ENCODE data around the gene RAPGEFL1. TPM values are rescaled to one million over a fixed set of nuclear protein-coding genes. Genes with fewer than 3 reads are reported as not detected.

Gene RAPGEFL1
- total and polyA plus RNA-seq, 2 donors from 2014 or later = 0.99 to 4.3 TPM

DNA sequence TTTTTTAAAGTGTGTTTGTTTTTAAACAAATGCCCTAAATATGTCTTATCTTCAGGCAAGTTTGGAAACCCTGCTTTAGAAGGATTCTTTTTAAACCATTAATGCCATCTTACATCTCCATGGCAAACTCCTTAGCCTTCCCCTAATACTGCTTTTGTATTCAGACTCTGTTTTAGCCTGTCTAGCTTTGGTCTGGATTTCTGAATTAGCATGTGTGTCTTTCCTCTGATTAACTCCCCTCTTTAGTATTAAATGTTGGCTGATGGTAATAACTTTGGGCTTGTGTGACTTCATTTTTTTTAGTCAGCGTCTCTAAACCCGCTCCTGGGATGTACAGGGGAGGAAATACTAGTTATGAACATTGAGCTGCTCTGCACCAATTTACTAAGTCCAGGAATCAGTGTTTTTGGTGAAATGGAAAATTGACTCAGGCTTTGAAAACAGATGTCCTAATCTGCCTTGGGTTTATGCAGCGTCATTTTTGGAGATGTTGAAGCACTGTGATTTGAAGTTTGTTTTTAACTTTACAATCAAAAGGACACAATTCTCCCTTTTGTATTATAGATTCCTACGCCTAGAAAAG is 64.1 kb downstream of the RAPGEFL1 start:
- Histone ChIP-seq H3K4me1 (ENCODE audit: control insufficient read depth in 2 of 3, insufficient read depth in 2 of 3, low read depth in 1 of 3, low read length in 3 of 3) (peaks cover 0 to 2% (median 0%) of the 10 kb centered on the region in 3 donors), H3K27me3 (ENCODE audit: control insufficient read depth, insufficient read depth, low read length) (no peaks in the 10 kb centered on the region), H3K9me3 (ENCODE audit: control insufficient read depth in 2 of 3, insufficient read depth in 1 of 3, low read length in 3 of 3) (no peaks in the 10 kb centered on the region), H3K4me3 (ENCODE audit: low read length in 3 of 3) (no peak overlapping the region), H3K36me3 (ENCODE audit: control insufficient read depth in 2 of 3, insufficient read depth in 3 of 3, low read length in 3 of 3) (no peaks in the 10 kb centered on the region), H3K9ac (ENCODE audit: low read length in 3 of 3) (no peak overlapping the region), H3K27ac (ENCODE audit: low read depth in 2 of 2, low read length in 2 of 2) (no peak overlapping the region)
- no peak for DNase-seq
- intact Hi-C loops (cut with DNase I) = no loop called here
- no peak for TF ChIP-seq CTCF (IDR thresholded peaks at IDR 0.05; ENCODE audit: borderline replicate concordance, extremely low read depth, insufficient read depth)
- no peak for FAIRE-seq

- H3K27me3 ChIP-seq (ENCODE audit: control insufficient read depth, insufficient read depth, low read length) = no peaks in the 10 kb centered on the region
- H3K9me3 ChIP-seq (ENCODE audit: control insufficient read depth in 2 of 3, insufficient read depth in 1 of 3, low read length in 3 of 3) = no peaks in the 10 kb centered on the region
- TF ChIP-seq CTCF (IDR thresholded peaks at IDR 0.05; ENCODE audit: borderline replicate concordance, extremely low read depth, insufficient read depth) = no peak
- no peaks in the 10 kb centered on the region for H3K36me3 ChIP-seq (ENCODE audit: control insufficient read depth in 2 of 3, insufficient read depth in 3 of 3, low read length in 3 of 3)
- H3K4me3 ChIP-seq (ENCODE audit: low read length in 3 of 3) = no peak overlapping the region
- peaks cover 0 to 2% (median 0%) of the 10 kb centered on the region in 3 donors for H3K4me1 ChIP-seq (ENCODE audit: control insufficient read depth in 2 of 3, insufficient read depth in 2 of 3, low read depth in 1 of 3, low read length in 3 of 3)
- intact Hi-C loops (cut with DNase I) = no loop called here
- no peak overlapping the region for H3K27ac ChIP-seq (ENCODE audit: low read depth in 2 of 2, low read length in 2 of 2)
- DNase-seq (no peak), FAIRE-seq (no peak)
- H3K9ac ChIP-seq (ENCODE audit: low read length in 3 of 3) = no peak overlapping the region
Observed at GRCh38 chr17:40242774-40243173, 65.5 kb downstream of the RAPGEFL1 start.

DNA sequence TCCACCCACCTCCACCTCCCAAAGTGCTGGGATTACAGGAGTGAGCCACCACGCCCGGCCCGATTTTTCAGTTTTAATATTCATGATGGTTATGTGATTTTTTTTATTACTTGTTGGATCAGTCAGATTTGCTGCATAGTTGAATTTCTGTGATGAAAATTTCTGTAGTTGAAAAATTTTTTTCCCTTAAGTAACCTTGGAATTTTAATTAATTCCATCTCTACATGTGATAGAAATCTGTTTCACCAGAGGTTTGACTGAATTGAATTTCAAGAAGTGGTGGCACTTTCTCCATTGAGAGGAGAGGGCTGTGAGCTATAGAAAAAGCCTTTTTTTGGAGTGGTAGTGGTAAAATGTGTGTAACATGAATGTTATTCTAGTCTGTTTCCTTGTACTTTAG is 66.5 kb downstream of the RAPGEFL1 start:
- Histone ChIP-seq H3K4me3 (ENCODE audit: low read length in 3 of 3) (no peak overlapping the region), H3K9ac (ENCODE audit: low read length in 3 of 3) (no peak overlapping the region), H3K27ac (ENCODE audit: low read depth in 2 of 2, low read length in 2 of 2) (no peak overlapping the region), H3K4me1 (ENCODE audit: control insufficient read depth in 2 of 3, insufficient read depth in 2 of 3, low read depth in 1 of 3, low read length in 3 of 3) (peaks cover 0 to 2% (median 0%) of the 10 kb centered on the region in 3 donors), H3K9me3 (ENCODE audit: control insufficient read depth in 2 of 3, insufficient read depth in 1 of 3, low read length in 3 of 3) (no peaks in the 10 kb centered on the region), H3K27me3 (ENCODE audit: control insufficient read depth, insufficient read depth, low read length) (no peaks in the 10 kb centered on the region), H3K36me3 (ENCODE audit: control insufficient read depth in 2 of 3, insufficient read depth in 3 of 3, low read length in 3 of 3) (no peaks in the 10 kb centered on the region)
- no peak for DNase-seq
- TF ChIP-seq CTCF (IDR thresholded peaks at IDR 0.05; ENCODE audit: borderline replicate concordance, extremely low read depth, insufficient read depth) = no peak
- FAIRE-seq = no peak
- intact Hi-C loops (cut with DNase I) = no loop called here

DNA sequence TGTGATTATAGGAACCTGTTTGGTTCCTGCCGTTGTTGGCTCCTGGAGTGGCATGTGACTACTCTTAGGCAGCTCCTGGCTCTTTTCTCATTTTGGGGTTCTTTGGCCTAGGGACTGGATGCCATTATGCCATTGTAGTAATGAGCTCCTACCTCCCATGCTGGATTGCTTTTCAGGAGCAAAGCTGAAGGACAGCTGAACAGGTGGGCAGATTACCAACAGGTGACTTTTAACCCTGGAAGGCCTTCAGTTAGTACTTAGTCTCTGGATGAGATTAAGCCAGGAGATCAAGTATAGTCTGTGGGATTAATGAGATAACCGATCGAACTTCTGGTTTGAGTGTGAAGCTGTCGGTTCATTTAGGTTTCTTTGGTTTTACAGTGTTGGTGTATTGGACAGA is 67.0 kb downstream of the RAPGEFL1 start:
- Histone ChIP-seq H3K27me3 (ENCODE audit: control insufficient read depth, insufficient read depth, low read length) (no peaks in the 10 kb centered on the region), H3K4me1 (ENCODE audit: control insufficient read depth in 2 of 3, insufficient read depth in 2 of 3, low read depth in 1 of 3, low read length in 3 of 3) (peaks cover 0 to 2% (median 0%) of the 10 kb centered on the region in 3 donors), H3K36me3 (ENCODE audit: control insufficient read depth in 2 of 3, insufficient read depth in 3 of 3, low read length in 3 of 3) (no peaks in the 10 kb centered on the region), H3K9me3 (ENCODE audit: control insufficient read depth in 2 of 3, insufficient read depth in 1 of 3, low read length in 3 of 3) (no peaks in the 10 kb centered on the region), H3K4me3 (ENCODE audit: low read length in 3 of 3) (no peak overlapping the region), H3K27ac (ENCODE audit: low read depth in 2 of 2, low read length in 2 of 2) (no peak overlapping the region), H3K9ac (ENCODE audit: low read length in 3 of 3) (no peak overlapping the region)
- FAIRE-seq = no peak
- TF ChIP-seq CTCF (IDR thresholded peaks at IDR 0.05; ENCODE audit: borderline replicate concordance, extremely low read depth, insufficient read depth) = no peak
- intact Hi-C loops (cut with DNase I) = no loop called here
- DNase-seq = no peak
